BLaER1 treated with 17β-estradiol and CSF1 and Interleukin-3, amounts not matched to agents 10 nM and 100 nM (cell line): ENCODE data around the gene ALDOC.
A peak's percentile ranks its signal among the peaks of the same experiment; 100 is the strongest.

Source experiments
- H3K27ac ChIP-seq, 11 experiments: shearing (Covaris generic); formaldehyde crosslinking; 2 replicates each; pipeline ENCODE4 v1.8.1; 2022
- H3K27me3 ChIP-seq, 11 experiments: shearing (Covaris generic); formaldehyde crosslinking; 2 replicates each; pipeline ENCODE4 v1.8.1; 2022
- H3K36me3 ChIP-seq, 11 experiments: shearing (Covaris generic); formaldehyde crosslinking; 2 replicates each; pipeline ENCODE4 v1.8.1; 2022
- H3K4me1 ChIP-seq, 10 experiments: shearing (Covaris generic); formaldehyde crosslinking; 2 replicates each; pipeline ENCODE4 v1.8.1; 2022
- H3K4me2 ChIP-seq, 11 experiments: shearing (Covaris generic); formaldehyde crosslinking; 2 replicates each; pipeline ENCODE4 v1.8.1; 2022
- H3K4me3 ChIP-seq, 10 experiments: shearing (Covaris generic); formaldehyde crosslinking; 2 replicates each; pipeline ENCODE4 v1.8.1; 2022
- H3K9ac ChIP-seq, 11 experiments: shearing (Covaris generic); formaldehyde crosslinking; 2 replicates each; pipeline ENCODE4 v1.8.1; 2022
- H3K9me3 ChIP-seq, 11 experiments: shearing (Covaris generic); formaldehyde crosslinking; replicated peaks in 1 of 11; 2 replicates each; pipeline ENCODE4 v1.8.1; 2022
- H4K20me1 ChIP-seq, 11 experiments: shearing (Covaris generic); formaldehyde crosslinking; 2 replicates each; pipeline ENCODE4 v1.8.1; 2022
- Cebpa-rat ChIP-seq, 11 experiments: shearing (Covaris generic); IDR thresholded peaks; 2 replicates each; pipeline ENCODE4 v1.8.1; 2022

ALDOC gene

DNA sequence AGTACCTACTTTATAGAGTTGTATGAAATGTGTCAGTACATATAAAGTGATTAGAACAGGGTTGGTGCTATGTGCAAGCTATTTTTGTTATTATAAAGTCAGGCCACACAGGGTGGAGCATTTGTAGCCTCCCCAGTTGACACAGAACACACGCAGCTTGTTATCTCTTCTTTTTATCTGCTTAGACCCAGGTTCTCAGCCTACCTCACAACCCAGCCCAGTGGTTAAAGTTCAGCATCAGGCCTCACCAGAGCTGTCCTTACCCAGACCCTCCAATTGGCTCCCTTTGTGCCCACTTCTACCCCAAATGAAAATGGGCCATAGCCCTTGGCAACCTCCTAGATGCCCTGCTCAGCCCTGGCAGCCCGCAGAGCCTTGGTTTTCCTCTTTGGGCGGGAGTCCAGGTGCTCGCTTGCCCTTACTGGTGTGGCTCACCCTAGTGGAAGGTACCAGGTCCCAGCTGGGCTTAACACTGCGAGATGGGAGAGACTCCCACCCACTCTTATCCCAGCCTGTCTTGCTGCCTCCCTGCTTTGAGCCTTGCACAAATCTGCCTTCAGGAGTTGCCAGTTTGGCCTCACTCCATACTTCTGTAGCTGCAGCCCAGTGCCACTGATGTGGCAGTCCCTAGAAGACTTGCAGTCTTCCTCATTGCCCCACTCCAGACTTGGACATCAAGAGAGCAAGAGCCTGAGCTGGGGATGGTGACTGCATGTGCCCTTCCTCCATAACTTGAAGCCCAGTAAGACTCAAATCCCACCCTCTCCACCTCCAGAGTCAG is 4.2 kb downstream of the ALDOC start:
- no peak for TF ChIP-seq Cebpa-rat (IDR thresholded peaks at IDR 0.05)
- Histone ChIP-seq H3K9ac (peak overlapping the region in 10 of 11 experiments; percentile 78 to 88 (median 85); a peak in 17 of 22 replicates), H3K9me3 (no peaks in the 10 kb centered on the region), H3K4me3 (peak overlapping the region; percentile 78 to 99 (median 96); a peak in 18 of 20 replicates), H3K27me3 (no peaks in the 10 kb centered on the region), H3K4me1 (peaks cover 56 to 68% (median 64%) of the 10 kb centered on the region in 10 experiments), H3K36me3 (peaks cover 0 to 38% (median 21%) of the 10 kb centered on the region in 11 experiments; a peak in 21 of 22 replicates), H3K27ac (no peak overlapping the region; a peak in 1 of 22 replicates), H4K20me1 (peaks cover 3 to 31% (median 18%) of the 10 kb centered on the region in 11 experiments; a peak in 13 of 22 replicates), H3K4me2 (peak overlapping the region; percentile 82 to 95 (median 88))

DNA sequence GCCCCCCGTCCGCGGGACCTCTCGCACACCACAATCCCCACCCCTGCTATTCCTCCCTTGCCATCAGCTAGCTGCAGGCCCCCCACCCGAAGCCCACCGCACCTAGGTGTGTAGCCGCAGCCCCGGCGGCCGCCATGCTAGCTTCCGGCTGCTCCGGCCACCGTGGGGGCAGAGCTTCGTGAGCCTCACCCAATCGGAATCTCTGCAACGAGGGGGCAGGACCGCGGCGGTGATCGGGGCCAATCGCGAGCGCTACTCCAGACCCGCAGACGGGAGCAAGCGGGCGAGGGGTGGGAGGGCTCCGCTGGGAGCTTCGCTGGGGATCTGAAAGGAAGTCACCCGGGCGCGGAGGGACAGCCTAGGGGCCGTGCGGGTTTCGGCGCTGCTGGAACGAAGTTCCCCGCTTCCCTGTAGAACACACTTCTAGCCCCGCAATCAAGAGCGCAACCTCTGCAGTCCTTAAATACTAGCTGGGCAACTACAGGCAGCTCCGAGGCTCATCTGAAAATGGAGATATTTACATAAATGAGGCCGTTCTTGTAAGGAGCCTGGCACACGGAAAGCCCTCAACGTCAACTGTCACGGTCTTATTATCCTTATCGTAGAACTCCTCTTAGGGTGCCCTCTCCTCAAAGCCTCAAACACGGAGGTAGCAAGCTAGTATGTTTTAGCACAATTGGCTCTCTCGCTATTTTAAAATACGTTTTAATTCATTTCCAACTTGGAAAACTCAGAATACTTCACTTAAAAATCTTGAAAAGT is 5.2 kb downstream of the ALDOC start, which contains the start of gene PIGS:
Gene PIGS (minus strand): TSS at position 164 of the 762 bp plus-strand sequence. CDS start 28 bp downstream, at position 136.
- H4K20me1 ChIP-seq: peaks cover 9 to 35% (median 27%) of the 10 kb centered on the region in 11 experiments; a peak in 14 of 22 replicates
- H3K4me2 ChIP-seq: peak within 1 kb of the TSS; percentile 82 to 96 (median 89)
- H3K9me3 ChIP-seq: no peaks in the 10 kb centered on the region
- H3K4me1 ChIP-seq: peaks cover 58 to 70% (median 65%) of the 10 kb centered on the region in 10 experiments
- H3K9ac ChIP-seq: peak within 1 kb of the TSS; percentile 79 to 88 (median 87)
- no peaks in the 10 kb centered on the region for H3K27me3 ChIP-seq
- peaks cover 2 to 39% (median 18%) of the 10 kb centered on the region in 11 experiments; a peak in 17 of 22 replicates for H3K36me3 ChIP-seq
- no peak for TF ChIP-seq Cebpa-rat (IDR thresholded peaks at IDR 0.05)
- peak within 1 kb of the TSS; percentile 78 to 99 (median 96) for H3K4me3 ChIP-seq
- peak within 1 kb of the TSS; percentile 70 to 83 (median 76) for H3K27ac ChIP-seq

DNA sequence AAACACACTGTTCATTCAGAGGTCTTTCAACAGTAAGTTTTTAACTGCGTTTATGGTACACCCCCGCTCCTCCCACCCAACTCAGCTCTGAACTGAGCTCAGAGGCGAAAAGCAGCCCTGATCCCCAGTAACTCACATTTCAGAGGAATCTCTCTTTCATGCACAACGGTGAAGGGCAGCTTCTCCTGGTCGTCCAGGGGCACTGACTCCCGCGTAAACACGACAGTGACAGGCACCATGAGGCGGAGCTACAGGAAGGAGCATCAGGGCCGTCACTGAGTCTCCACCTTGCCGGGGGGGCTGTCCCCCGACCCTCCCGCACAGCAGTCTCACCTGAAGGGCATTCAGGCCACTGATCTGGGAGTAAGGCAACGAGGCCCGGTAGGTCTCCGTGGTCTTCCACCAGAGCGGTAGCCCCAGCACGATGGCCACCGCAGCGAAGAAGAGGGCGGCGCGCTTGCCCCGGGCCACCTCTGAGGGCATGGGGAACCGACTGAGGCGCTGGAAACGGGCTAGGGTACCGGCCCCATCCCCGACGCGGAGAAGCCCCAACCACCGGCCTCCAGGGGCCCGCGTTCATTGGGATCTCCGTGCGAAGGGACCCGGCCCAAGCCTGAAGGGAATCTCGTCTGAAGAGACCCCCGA is 5.9 kb downstream of the ALDOC start:
- TF ChIP-seq Cebpa-rat (IDR thresholded peaks at IDR 0.05): no peak
- Histone ChIP-seq H3K4me1 (peaks cover 54 to 67% (median 63%) of the 10 kb centered on the region in 10 experiments), H3K36me3 (peaks cover 3 to 45% (median 22%) of the 10 kb centered on the region in 11 experiments; a peak in 18 of 22 replicates), H3K9me3 (no peaks in the 10 kb centered on the region), H3K4me3 (peak overlapping the region; percentile 78 to 99 (median 96)), H3K4me2 (peak overlapping the region; percentile 80 to 96 (median 88)), H3K9ac (peak overlapping the region; percentile 79 to 88 (median 87)), H3K27me3 (no peaks in the 10 kb centered on the region), H3K27ac (peak overlapping the region; percentile 70 to 83 (median 76)), H4K20me1 (peaks cover 10 to 38% (median 28%) of the 10 kb centered on the region in 11 experiments; a peak in 16 of 22 replicates)

DNA sequence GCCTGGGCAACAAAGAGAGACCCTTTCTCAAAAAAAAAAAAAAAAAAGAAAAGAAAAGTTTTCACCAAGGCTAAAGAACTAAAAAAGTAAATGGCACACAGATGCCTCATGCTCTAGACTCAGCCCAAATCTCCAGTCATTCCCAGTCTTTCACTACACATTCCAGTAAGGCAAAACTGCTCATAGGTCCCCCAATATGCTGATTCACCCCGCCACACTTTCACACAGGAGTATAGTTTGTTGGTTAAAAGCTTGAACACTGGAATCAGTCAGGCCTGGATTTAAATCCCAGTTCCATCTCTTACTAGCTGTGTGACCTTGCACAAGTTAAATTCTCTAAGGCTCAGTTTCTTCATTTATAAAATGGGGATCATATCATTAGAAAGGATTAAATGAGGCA is 7.2 kb downstream of the ALDOC start:
- Histone ChIP-seq H3K27me3 (no peaks in the 10 kb centered on the region), H3K4me1 (peaks cover 47 to 57% (median 53%) of the 10 kb centered on the region in 10 experiments), H3K27ac (no peak overlapping the region), H3K9ac (no peak overlapping the region), H4K20me1 (peaks cover 7 to 50% (median 23%) of the 10 kb centered on the region in 11 experiments; a peak in 15 of 22 replicates), H3K36me3 (peaks cover 3 to 43% (median 21%) of the 10 kb centered on the region in 11 experiments; a peak in 19 of 22 replicates), H3K9me3 (no peaks in the 10 kb centered on the region), H3K4me2 (peak overlapping the region; percentile 80 to 96 (median 88)), H3K4me3 (no peak overlapping the region)
- no peak for TF ChIP-seq Cebpa-rat (IDR thresholded peaks at IDR 0.05)

DNA sequence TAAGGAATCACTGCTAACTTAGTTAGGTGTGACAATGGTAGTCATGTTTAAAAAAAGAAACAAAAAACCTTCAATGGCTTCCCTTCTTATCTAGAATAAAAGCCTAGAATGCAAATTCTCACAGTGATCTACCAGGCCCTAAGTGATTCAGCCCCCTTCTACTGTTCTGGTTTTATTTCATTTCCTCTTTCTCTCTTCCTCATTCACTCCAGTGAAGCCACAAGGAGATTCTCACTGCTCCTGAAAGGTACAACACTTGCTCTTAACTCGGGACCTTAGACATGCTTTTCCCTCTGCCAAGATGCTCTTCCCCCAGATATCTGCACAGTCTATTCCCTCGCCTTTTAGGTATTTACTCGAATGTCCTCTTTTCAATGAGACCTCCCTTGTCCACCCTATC is 9.1 kb downstream of the ALDOC start:
- peak overlapping the region; percentile 15 to 96 (median 52); a peak in 20 of 22 replicates for H3K4me2 ChIP-seq
- peaks cover 40 to 56% (median 49%) of the 10 kb centered on the region in 10 experiments for H3K4me1 ChIP-seq
- TF ChIP-seq Cebpa-rat (IDR thresholded peaks at IDR 0.05): no peak
- no peaks in the 10 kb centered on the region for H3K9me3 ChIP-seq
- no peaks in the 10 kb centered on the region for H3K27me3 ChIP-seq
- H4K20me1 ChIP-seq: peaks cover 7 to 60% (median 29%) of the 10 kb centered on the region in 11 experiments; a peak in 16 of 22 replicates
- H3K4me3 ChIP-seq: no peak overlapping the region
- no peak overlapping the region for H3K27ac ChIP-seq
- no peak overlapping the region for H3K9ac ChIP-seq
- H3K36me3 ChIP-seq: peaks cover 19 to 49% (median 29%) of the 10 kb centered on the region in 11 experiments

DNA sequence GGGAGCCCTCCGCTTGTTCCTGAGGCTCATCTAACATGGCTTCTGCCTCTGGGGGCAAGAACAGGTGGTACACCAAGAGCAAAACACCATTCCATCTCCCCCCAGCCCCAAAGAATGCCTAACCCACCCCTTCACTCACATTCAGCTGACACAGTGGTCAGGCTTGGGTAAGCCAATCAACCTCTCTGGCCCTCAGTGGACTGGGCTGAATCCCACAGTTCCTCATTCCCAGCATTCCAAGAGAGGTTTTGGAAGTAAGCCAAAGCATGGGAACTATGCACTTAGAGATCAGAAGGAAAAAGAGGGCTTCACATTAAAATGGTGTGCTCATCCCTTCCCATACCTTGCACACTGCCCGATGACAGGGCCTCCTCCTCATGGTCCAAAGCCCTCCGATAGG is 13.2 kb downstream of the ALDOC start:
- no peak overlapping the region for H3K27ac ChIP-seq
- H3K36me3 ChIP-seq: peaks cover 55 to 87% (median 66%) of the 10 kb centered on the region in 11 experiments
- no peak overlapping the region for H3K9ac ChIP-seq
- no peaks in the 10 kb centered on the region for H3K9me3 ChIP-seq
- H3K4me1 ChIP-seq: peaks cover 13 to 26% (median 17%) of the 10 kb centered on the region in 10 experiments
- TF ChIP-seq Cebpa-rat (IDR thresholded peaks at IDR 0.05): no peak
- peaks cover 0 to 47% (median 18%) of the 10 kb centered on the region in 11 experiments; a peak in 16 of 22 replicates for H4K20me1 ChIP-seq
- H3K27me3 ChIP-seq: no peaks in the 10 kb centered on the region
- no peak overlapping the region for H3K4me2 ChIP-seq
- no peak overlapping the region for H3K4me3 ChIP-seq

DNA sequence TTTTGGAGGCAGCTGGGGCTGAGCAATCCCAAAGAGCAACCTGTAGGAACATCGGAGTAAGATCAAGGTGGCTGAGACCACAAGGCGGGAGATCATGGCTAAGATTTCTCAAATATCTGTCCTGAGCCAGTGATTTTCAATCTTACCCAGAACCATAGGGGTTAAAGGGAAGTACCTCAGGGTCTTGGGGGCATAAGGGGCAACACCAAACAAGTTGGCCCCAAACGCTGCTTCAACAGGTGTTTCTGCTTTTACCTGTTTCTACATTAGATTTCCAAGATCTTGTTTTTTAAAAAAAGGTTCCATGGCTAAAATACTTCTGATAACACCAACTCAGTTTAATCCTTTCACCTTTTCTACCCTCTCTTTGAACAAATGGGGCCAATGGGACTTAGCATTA is 21.7 kb downstream of the ALDOC start:
- Histone ChIP-seq H3K9ac (no peak overlapping the region), H3K27ac (no peak overlapping the region), H3K4me3 (no peak overlapping the region), H3K27me3 (no peaks in the 10 kb centered on the region), H3K9me3 (no peaks in the 10 kb centered on the region), H3K4me1 (peaks cover 18 to 26% (median 24%) of the 10 kb centered on the region in 10 experiments), H4K20me1 (peaks cover 11 to 24% (median 19%) of the 10 kb centered on the region in 11 experiments; a peak in 19 of 22 replicates), H3K36me3 (peaks cover 61 to 72% (median 70%) of the 10 kb centered on the region in 11 experiments), H3K4me2 (no peak overlapping the region)
- no peak for TF ChIP-seq Cebpa-rat (IDR thresholded peaks at IDR 0.05)

DNA sequence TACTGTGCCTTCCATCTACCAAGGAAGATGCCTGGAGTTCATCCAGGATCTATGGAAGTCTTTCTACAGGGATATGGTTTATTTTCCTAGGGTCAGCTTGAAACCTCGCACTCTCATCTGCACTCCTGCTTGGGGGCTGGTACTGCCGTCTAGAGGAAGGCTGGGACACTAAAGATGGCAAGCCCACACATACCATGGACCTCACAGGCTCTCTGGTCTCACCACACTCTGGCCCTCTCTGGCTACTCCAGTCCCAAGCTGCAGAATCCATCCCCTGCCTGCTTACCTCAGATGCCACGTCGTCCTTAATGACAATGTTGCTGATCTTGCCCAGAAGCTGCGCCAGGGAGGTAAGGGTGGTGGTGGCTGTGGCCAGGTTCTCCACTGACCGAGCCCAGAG is 22.1 kb downstream of the ALDOC start:
- TF ChIP-seq Cebpa-rat (IDR thresholded peaks at IDR 0.05): no peak
- no peak overlapping the region for H3K9ac ChIP-seq

More for the DNA sequence above, 22.1 kb downstream of the ALDOC start:
- Histone ChIP-seq H3K4me2 (no peak overlapping the region), H3K9me3 (no peaks in the 10 kb centered on the region), H3K27ac (no peak overlapping the region), H3K4me1 (peaks cover 22 to 30% (median 28%) of the 10 kb centered on the region in 10 experiments), H3K4me3 (no peak overlapping the region), H3K36me3 (peaks cover 57 to 67% (median 65%) of the 10 kb centered on the region in 11 experiments), H3K27me3 (no peaks in the 10 kb centered on the region), H4K20me1 (peaks cover 12 to 29% (median 23%) of the 10 kb centered on the region in 11 experiments; a peak in 19 of 22 replicates)
